Type B pancreatic cell (in vitro differentiated cells): ENCODE results near the gene NFASC. TPM values are rescaled to one million over a fixed set of nuclear protein-coding genes. Genes with fewer than 3 reads are reported as not detected.

ENCODE experiments used
- DNase-seq: peaks from one replicate; pipeline ENCODE4 v3.0.0; 2021; ENCODE audit warnings: mixed read lengths; ENCODE audit not compliant: unreplicated experiment; ENCODE audit errors: extremely low spot score
- H3K27ac Mint-ChIP-seq: 2 replicates; pipeline ENCODE4 v1.8.0; 2021; ENCODE audit warnings: mild to moderate bottlenecking, mixed read lengths
- H3K27me3 Mint-ChIP-seq: 2 replicates; pipeline ENCODE4 v1.8.0; 2021; ENCODE audit warnings: mixed read lengths
- H3K36me3 Mint-ChIP-seq: 2 replicates; pipeline ENCODE4 v1.8.0; 2021; ENCODE audit warnings: mixed read lengths
- H3K4me1 Mint-ChIP-seq: one replicate; pipeline ENCODE4 v1.8.0; 2021; ENCODE audit warnings: mixed read lengths; ENCODE audit not compliant: unreplicated experiment
- H3K4me3 Mint-ChIP-seq: 2 replicates; pipeline ENCODE4 v1.8.0; 2021; ENCODE audit warnings: mild to moderate bottlenecking, mixed read lengths
- H3K9me3 Mint-ChIP-seq: 2 replicates; pipeline ENCODE4 v1.8.0; 2021; ENCODE audit warnings: mixed read lengths
- CTCF ChIP-seq: fragments of 200-600 bp; sonication (generic); conservative IDR thresholded peaks from 2 replicates; pipeline ENCODE4 v1.5.0; 2021; ENCODE audit warnings: antibody characterized with exemption, mild to moderate bottlenecking
- total RNA-seq: library from RNA; stranded (reverse); gene quantifications from 2 replicates; pipeline ENCODE4 v1.2.1, GENCODE V29; 2021; ENCODE audit warnings: low replicate concordance

NFASC gene
- total RNA-seq, 1 donor from 2014 or later = 16.4 TPM

- Mint-ChIP-seq H3K4me1 (peaks cover 16% of the 10 kb centered on the region), H3K4me3 (no peak overlapping the region), H3K27ac (no peak overlapping the region), H3K36me3 (no peaks in the 10 kb centered on the region), H3K27me3 (peaks cover 63% of the 10 kb centered on the region), H3K9me3 (no peaks in the 10 kb centered on the region)
- TF ChIP-seq CTCF = no peak
- no peak for DNase-seq
These were observed 158.3 kb downstream of the NFASC start for GRCh38 chr1:205028924-205029323.

- no peak for TF ChIP-seq CTCF
- DNase-seq = no peak
- Mint-ChIP-seq H3K4me1 (peaks cover 16% of the 10 kb centered on the region), H3K27me3 (peaks cover 62% of the 10 kb centered on the region), H3K4me3 (no peak overlapping the region), H3K9me3 (no peaks in the 10 kb centered on the region), H3K36me3 (no peaks in the 10 kb centered on the region), H3K27ac (no peak overlapping the region)
These were observed 159.6 kb downstream of the NFASC start for GRCh38 chr1:205030241-205030640.

- no peak for DNase-seq
- Mint-ChIP-seq H3K27ac (no peak overlapping the region), H3K27me3 (peaks cover 67% of the 10 kb centered on the region), H3K36me3 (no peaks in the 10 kb centered on the region), H3K4me3 (no peak overlapping the region), H3K9me3 (no peaks in the 10 kb centered on the region), H3K4me1 (peaks cover 16% of the 10 kb centered on the region)
- no peak for TF ChIP-seq CTCF
These were observed 160.2 kb downstream of the NFASC start for GRCh38 chr1:205030896-205031295.

GRCh38 chr1:205032508-205032907 is 161.8 kb downstream of the NFASC start:
- peaks cover 74% of the 10 kb centered on the region for H3K27me3 Mint-ChIP-seq
- no peak for DNase-seq
- H3K9me3 Mint-ChIP-seq = no peaks in the 10 kb centered on the region
- no peaks in the 10 kb centered on the region for H3K36me3 Mint-ChIP-seq
- no peak overlapping the region for H3K27ac Mint-ChIP-seq
- H3K4me3 Mint-ChIP-seq = no peak overlapping the region
- peaks cover 16% of the 10 kb centered on the region for H3K4me1 Mint-ChIP-seq
- no peak for TF ChIP-seq CTCF

- TF ChIP-seq CTCF = no peak
- no peak for DNase-seq
- H3K4me3 Mint-ChIP-seq = no peak overlapping the region
- no peaks in the 10 kb centered on the region for H3K36me3 Mint-ChIP-seq
- no peak overlapping the region for H3K27ac Mint-ChIP-seq
- no peaks in the 10 kb centered on the region for H3K4me1 Mint-ChIP-seq
- H3K9me3 Mint-ChIP-seq = no peaks in the 10 kb centered on the region
- H3K27me3 Mint-ChIP-seq = peaks cover 82% of the 10 kb centered on the region
These were observed 166.9 kb downstream of the NFASC start for GRCh38 chr1:205037539-205037938.
